ENCODE data around the gene KCND2. TPM values are rescaled to one million over a fixed set of nuclear protein-coding genes. Genes with fewer than 3 reads are reported as not detected.

KCND2 gene
- total RNA-seq, 2 experiments from 2014 or later = not detected

- TF ChIP-seq, protein P1, sequence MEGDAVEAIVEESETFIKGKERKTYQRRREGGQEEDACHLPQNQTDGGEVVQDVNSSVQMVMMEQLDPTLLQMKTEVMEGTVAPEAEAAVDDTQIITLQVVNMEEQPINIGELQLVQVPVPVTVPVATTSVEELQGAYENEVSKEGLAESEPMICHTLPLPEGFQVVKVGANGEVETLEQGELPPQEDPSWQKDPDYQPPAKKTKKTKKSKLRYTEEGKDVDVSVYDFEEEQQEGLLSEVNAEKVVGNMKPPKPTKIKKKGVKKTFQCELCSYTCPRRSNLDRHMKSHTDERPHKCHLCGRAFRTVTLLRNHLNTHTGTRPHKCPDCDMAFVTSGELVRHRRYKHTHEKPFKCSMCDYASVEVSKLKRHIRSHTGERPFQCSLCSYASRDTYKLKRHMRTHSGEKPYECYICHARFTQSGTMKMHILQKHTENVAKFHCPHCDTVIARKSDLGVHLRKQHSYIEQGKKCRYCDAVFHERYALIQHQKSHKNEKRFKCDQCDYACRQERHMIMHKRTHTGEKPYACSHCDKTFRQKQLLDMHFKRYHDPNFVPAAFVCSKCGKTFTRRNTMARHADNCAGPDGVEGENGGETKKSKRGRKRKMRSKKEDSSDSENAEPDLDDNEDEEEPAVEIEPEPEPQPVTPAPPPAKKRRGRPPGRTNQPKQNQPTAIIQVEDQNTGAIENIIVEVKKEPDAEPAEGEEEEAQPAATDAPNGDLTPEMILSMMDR (conservative IDR thresholded peaks at IDR 0.05; ENCODE audit: low read length) = no peak
- no peak for TF ChIP-seq EZH2phosphoT487 (IDR thresholded peaks at IDR 0.05; ENCODE audit: borderline replicate concordance, low read depth, low read length)
- no peak overlapping the region for H3K4me2 ChIP-seq (ENCODE audit: low read length)
- H4K20me1 ChIP-seq (ENCODE audit: insufficient read depth, low read length) = no peaks in the 10 kb centered on the region
- no peak for DNase-seq (ENCODE audit: low spot score)
- intact Hi-C loops (cut with micrococcal nuclease; ENCODE audit: unreplicated experiment) = no loop called here
- H3K9me3 ChIP-seq (ENCODE audit: low read length) = no peaks in the 10 kb centered on the region
- H3K79me2 ChIP-seq (ENCODE audit: insufficient read depth, low read depth, low read length) = no peaks in the 10 kb centered on the region
- CTCF ChIA-PET (ENCODE audit: unreplicated experiment) = no interaction called here
- POLR2A ChIA-PET = no interaction called here
- no peaks in the 10 kb centered on the region for H3K36me3 ChIP-seq (ENCODE audit: insufficient read depth, low read length)
- H2AFZ ChIP-seq (ENCODE audit: low read length) = no peak overlapping the region
- no peaks in the 10 kb centered on the region for H3K4me1 ChIP-seq (ENCODE audit: insufficient read depth, low read length, poor library complexity, severe bottlenecking)
- H3K9me2 ChIP-seq (ENCODE audit: insufficient read depth, low read length) = no peaks in the 10 kb centered on the region
- no TSS peak for BruUV-seq (replicated peaks)
- no peak overlapping the region for H3K27ac ChIP-seq (ENCODE audit: low read depth, low read length, poor library complexity, severe bottlenecking)
- no peak overlapping the region for H3K4me3 ChIP-seq (ENCODE audit: low read depth, low read length, poor library complexity, severe bottlenecking)
These were observed 458.3 kb downstream of the KCND2 start for GRCh38 chr7:120731271-120731670.

DNA sequence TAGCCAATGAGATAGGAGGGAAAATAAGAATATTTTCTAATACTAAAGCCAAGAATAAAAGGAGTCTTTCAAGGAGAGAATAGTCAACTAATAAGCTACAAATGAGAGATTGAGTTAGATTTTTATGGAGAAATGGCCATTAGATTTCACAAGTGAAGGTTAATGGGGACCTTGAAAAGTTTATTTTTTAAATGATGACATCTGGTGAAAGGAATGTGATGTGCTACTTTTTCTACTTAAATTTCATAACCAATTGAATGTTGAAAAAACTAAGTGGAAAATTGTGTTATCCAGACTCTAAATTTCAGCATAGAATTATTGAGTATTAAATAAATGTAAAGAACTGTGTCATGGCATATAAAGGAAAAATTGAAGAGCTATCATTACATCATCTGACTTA lies 459.3 kb downstream of the KCND2 start:
- Histone ChIP-seq H3K79me2 (ENCODE audit: insufficient read depth, low read depth, low read length) (no peaks in the 10 kb centered on the region), H4K20me1 (ENCODE audit: insufficient read depth, low read length) (no peaks in the 10 kb centered on the region), H3K4me1 (ENCODE audit: insufficient read depth, low read length, poor library complexity, severe bottlenecking) (no peaks in the 10 kb centered on the region), H3K9me2 (ENCODE audit: insufficient read depth, low read length) (no peaks in the 10 kb centered on the region), H3K27ac (ENCODE audit: low read depth, low read length, poor library complexity, severe bottlenecking) (no peak overlapping the region), H3K9me3 (ENCODE audit: low read length) (no peaks in the 10 kb centered on the region), H2AFZ (ENCODE audit: low read length) (no peak overlapping the region), H3K36me3 (ENCODE audit: insufficient read depth, low read length) (no peaks in the 10 kb centered on the region), H3K4me2 (ENCODE audit: low read length) (no peak overlapping the region), H3K4me3 (ENCODE audit: low read depth, low read length, poor library complexity, severe bottlenecking) (no peak overlapping the region)
- POLR2A ChIA-PET = no interaction called here
- no TSS peak for BruUV-seq (replicated peaks)
- CTCF ChIA-PET (ENCODE audit: unreplicated experiment) = no interaction called here
- TF ChIP-seq EZH2phosphoT487 (IDR thresholded peaks at IDR 0.05; ENCODE audit: borderline replicate concordance, low read depth, low read length) = no peak
- TF ChIP-seq, protein P1 (conservative IDR thresholded peaks at IDR 0.05; ENCODE audit: low read length) = no peak
- intact Hi-C loops (cut with micrococcal nuclease; ENCODE audit: unreplicated experiment) = no loop called here
- no peak for DNase-seq (ENCODE audit: low spot score)

- CTCF ChIA-PET (ENCODE audit: unreplicated experiment) = no interaction called here
- no peaks in the 10 kb centered on the region for H3K4me1 ChIP-seq (ENCODE audit: insufficient read depth, low read length, poor library complexity, severe bottlenecking)
- no peak for DNase-seq (ENCODE audit: low spot score)
- no peaks in the 10 kb centered on the region for H3K9me2 ChIP-seq (ENCODE audit: insufficient read depth, low read length)
- no peak overlapping the region for H3K4me3 ChIP-seq (ENCODE audit: low read depth, low read length, poor library complexity, severe bottlenecking)
- intact Hi-C loops (cut with micrococcal nuclease; ENCODE audit: unreplicated experiment) = no loop called here
- H2AFZ ChIP-seq (ENCODE audit: low read length) = no peak overlapping the region
- H3K79me2 ChIP-seq (ENCODE audit: insufficient read depth, low read depth, low read length) = no peaks in the 10 kb centered on the region
- H3K4me2 ChIP-seq (ENCODE audit: low read length) = no peak overlapping the region
- H3K36me3 ChIP-seq (ENCODE audit: insufficient read depth, low read length) = no peaks in the 10 kb centered on the region
- no peaks in the 10 kb centered on the region for H3K9me3 ChIP-seq (ENCODE audit: low read length)
- POLR2A ChIA-PET = interaction anchor here (0.9 kb wide), 1 partner anchor 23 kb away, joined by 3 read pairs; no protein-coding TSS in a partner anchor
- BruUV-seq (replicated peaks) = no TSS peak
- no peaks in the 10 kb centered on the region for H4K20me1 ChIP-seq (ENCODE audit: insufficient read depth, low read length)
- H3K27ac ChIP-seq (ENCODE audit: low read depth, low read length, poor library complexity, severe bottlenecking) = no peak overlapping the region
- TF ChIP-seq, protein P1 (conservative IDR thresholded peaks at IDR 0.05; ENCODE audit: low read length) = no peak
- TF ChIP-seq EZH2phosphoT487 (IDR thresholded peaks at IDR 0.05; ENCODE audit: borderline replicate concordance, low read depth, low read length) = no peak
These were observed 460.2 kb downstream of the KCND2 start for GRCh38 chr7:120733143-120733542.
